ENCODE data around the gene CHAC2. TPM values are rescaled to one million over a fixed set of nuclear protein-coding genes. Genes with fewer than 3 reads are reported as not detected.
"Not testable (repeated sequence)": the region's sequence is repeated elsewhere in the genome, so short reads cannot be mapped to it uniquely, and the experiment has no call there.

The CHAC2 gene
- total and polyA plus RNA-seq, 4 experiments from 2014 or later: 1.5 to 4.9 (median 2.6) TPM

DNA sequence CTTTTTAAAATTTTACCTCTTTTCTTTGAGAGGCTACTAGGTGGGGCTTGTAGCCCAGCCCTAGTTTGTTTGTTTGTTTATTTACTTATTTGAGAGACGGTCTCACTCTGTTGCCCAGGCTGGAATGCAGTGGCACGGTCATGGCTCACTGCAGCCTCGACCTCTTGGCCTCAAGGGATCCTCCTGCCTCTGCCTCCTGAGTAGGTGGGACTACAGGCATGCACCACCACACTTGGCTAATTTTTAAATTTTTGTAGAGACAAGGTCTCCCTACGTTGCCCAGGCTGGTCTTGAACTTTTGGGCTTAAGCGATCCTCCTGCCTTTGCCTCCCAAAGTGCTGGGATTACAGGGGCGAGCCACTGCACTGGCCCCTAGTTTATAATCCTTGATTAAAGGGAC lies 54.2 kb downstream of the CHAC2 start:
- no peak for DNase-seq
- Histone ChIP-seq H3K36me3 (ENCODE audit: insufficient read depth, low read length) (peaks cover 27% of the 10 kb centered on the region), H3K27ac (ENCODE audit: low read depth, low read length) (no peak overlapping the region), H3K27me3 (ENCODE audit: insufficient read depth, low read length) (no peaks in the 10 kb centered on the region), H3K4me3 (ENCODE audit: low read length in 2 of 2) (no peak overlapping the region), H3K9me3 (ENCODE audit: control insufficient read depth in 1 of 2, low read length in 2 of 2) (no peaks in the 10 kb centered on the region), H3K4me1 (ENCODE audit: insufficient read depth, low read length) (no peaks in the 10 kb centered on the region)
- intact Hi-C loops (cut with micrococcal nuclease): no loop called here
- POLR2A ChIA-PET (ENCODE audit: partially characterized antibody): no interaction called here
- Mint-ChIP-seq H3K27me3 (no peaks in the 10 kb centered on the region), H3K4me3 (no peak overlapping the region), H3K4me1 (no peaks in the 10 kb centered on the region), H3K27ac (no peak overlapping the region), H3K9me3 (no peaks in the 10 kb centered on the region), H3K36me3 (peaks cover 18 to 25% of the 10 kb centered on the region in 2 donors)
- CTCF ChIA-PET (ENCODE audit: partially characterized antibody): no interaction called here

DNA sequence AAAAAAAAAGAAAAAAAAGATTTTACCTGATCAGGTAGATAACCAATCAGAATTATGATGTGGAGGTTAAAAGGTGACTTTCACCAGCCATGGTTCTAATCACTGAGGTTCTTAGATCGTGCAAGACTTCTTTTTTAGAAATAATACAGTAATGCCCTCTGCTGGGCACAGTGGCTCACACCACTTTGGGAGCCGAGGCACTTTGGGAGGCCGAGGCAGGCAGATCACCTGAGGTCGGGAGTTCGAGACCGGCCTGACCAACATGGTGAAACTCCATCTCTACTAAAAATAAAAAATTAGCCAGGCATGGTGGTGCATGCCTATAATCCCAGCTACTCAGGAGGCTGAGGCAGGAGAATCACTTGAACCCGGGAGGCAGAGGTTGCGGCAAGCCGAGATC lies 56.0 kb downstream of the CHAC2 start:
- peaks cover 10 to 18% of the 10 kb centered on the region in 2 donors for H3K36me3 Mint-ChIP-seq
- POLR2A ChIA-PET (ENCODE audit: partially characterized antibody); CTCF ChIA-PET (ENCODE audit: partially characterized antibody); H3K9me3 Mint-ChIP-seq; DNase-seq; H3K4me1 Mint-ChIP-seq; H3K27ac Mint-ChIP-seq; H3K9me3 ChIP-seq (ENCODE audit: control insufficient read depth in 1 of 2, low read length in 2 of 2); H3K4me1 ChIP-seq (ENCODE audit: insufficient read depth, low read length); H3K4me3 ChIP-seq (ENCODE audit: low read length in 2 of 2); intact Hi-C loops (cut with micrococcal nuclease); H3K27me3 Mint-ChIP-seq; H3K27ac ChIP-seq (ENCODE audit: low read depth, low read length); H3K27me3 ChIP-seq (ENCODE audit: insufficient read depth, low read length); H3K4me3 Mint-ChIP-seq: not testable (repeated sequence)
- peaks cover 13% of the 10 kb centered on the region for H3K36me3 ChIP-seq (ENCODE audit: insufficient read depth, low read length)

Other genes with a start within 250 kb of the CHAC2 start
- gene ASB3, start 19.1 kb downstream of the CHAC2 start, total RNA-seq: 10 to 100 TPM; 40.1 to 43.5 TPM
- 10 to 100 TPM; 18.1 to 29.2 TPM for gene ASB3, start 19.1 kb downstream of the CHAC2 start, polyA plus RNA-seq
- 10 to 100 TPM; 32.4 to 33.6 TPM for gene ERLEC1, start 19.2 kb downstream of the CHAC2 start, total RNA-seq
- gene ERLEC1, start 19.2 kb downstream of the CHAC2 start, polyA plus RNA-seq: 10 to 100 TPM; 37.1 to 47.3 TPM
- gene GPR75, start 92.2 kb downstream of the CHAC2 start, total RNA-seq: 1 to 10 TPM; 3.1 to 4.3 TPM
- not detected for gene GPR75, start 92.2 kb downstream of the CHAC2 start, polyA plus RNA-seq
- 10 to 100 TPM; 41.7 to 49.9 TPM for gene PSME4, start 203.2 kb downstream of the CHAC2 start, total RNA-seq
- gene PSME4, start 203.2 kb downstream of the CHAC2 start, polyA plus RNA-seq: 1 to 10 TPM; 2.3 to 8.3 TPM